C4-2B (cell line): ENCODE data around the gene NES.

Experiments
- CTCF ChIP-seq: fragments of 450-650 bp; conservative IDR thresholded peaks from 2 replicates; pipeline ENCODE4 v1.5.1; 2017; ENCODE audit warnings: mild to moderate bottlenecking
- ZFX ChIP-seq: fragments of 450-650 bp; IDR thresholded peaks from 2 replicates; pipeline ENCODE4 v1.6.1; 2017

- TF ChIP-seq CTCF (no peak), ZFX (no peak)
Observed at GRCh38 chr1:156666862-156667609, 10.2 kb downstream of the NES start.
